Endothelial cell of umbilical vein (primary cell): Measurements from ENCODE around the gene USP47. TPM values are rescaled to one million over a fixed set of nuclear protein-coding genes. Genes with fewer than 3 reads are reported as not detected.

Experiments
- BruUV-seq: library from RNA; stranded (reverse); fragments of 400-500 nt; replicated peaks from 2 replicates; lab custom pipeline; 2021; lab: Mats Ljungman, UMichigan
- CTCF ChIA-PET: fragments of 300-600, 350-600 bp; sonication (Branson Sonifier 250); formaldehyde crosslinking; loops from one replicate; lab custom pipeline; 2021; ENCODE audit warnings: antibody characterized with exemption, inconsistent platforms; lab: Charles Lee
- POLR2A ChIA-PET: fragments of 300-600, 350-600 bp; sonication (Branson Sonifier 250); formaldehyde crosslinking; loops from one replicate; lab custom pipeline; 2021; ENCODE audit warnings: antibody characterized with exemption, inconsistent platforms; lab: Charles Lee
- DNase-seq: peaks from one replicate; pipeline ENCODE4 v3.0.0-alpha.2; 2011; ENCODE audit warnings: low read depth, low spot score
- FAIRE-seq: peaks from 2 replicates; lab custom pipeline; 2011; peaks lifted over from hg19 to GRCh38; lab: Jason Lieb, UNC
- H2AFZ ChIP-seq: 2 replicates; pipeline ENCODE4 v1.6.0; 2012; ENCODE audit warnings: low read depth, low read length, control low read depth, inconsistent platforms
- H3K27ac ChIP-seq: 2 replicates; pipeline ENCODE4 v1.5.1; 2011; ENCODE audit warnings: low read depth, mild to moderate bottlenecking, control low read depth, low read length, moderate library complexity; ENCODE audit not compliant: insufficient read depth
- H3K27me3 ChIP-seq, 2 experiments: 2 replicates each; pipeline versions ENCODE4 v1.6.0 to v1.6.1; 2011; ENCODE audit warnings: low read length in 2 of 2, mixed read lengths in 1 of 2; ENCODE audit not compliant: control insufficient read depth in 2 of 2, insufficient read depth in 2 of 2
- H3K36me3 ChIP-seq, 2 experiments: 2 replicates in 1 of 2; 3 replicates in 1 of 2; pipeline ENCODE4 v1.5.1; 2011; ENCODE audit warnings: low read length in 2 of 2, mild to moderate bottlenecking in 1 of 2, moderate library complexity in 1 of 2; ENCODE audit not compliant: control insufficient read depth in 2 of 2, insufficient read depth in 2 of 2; ENCODE audit errors: extremely low read depth in 1 of 2
- H3K4me1 ChIP-seq: 3 replicates; pipeline ENCODE4 v1.5.1; 2011; ENCODE audit warnings: mild to moderate bottlenecking, low read length; ENCODE audit not compliant: control insufficient read depth, insufficient read depth; ENCODE audit errors: extremely low read depth
- H3K4me2 ChIP-seq: 2 replicates; pipeline ENCODE4 v1.6.1; 2011; ENCODE audit warnings: low read length, control low read depth, mixed read lengths; ENCODE audit not compliant: insufficient read depth
- H3K4me3 ChIP-seq, 3 experiments: fragments of 200-600 bp in 1 of 3; sonication (generic), shearing (Covaris generic) in 1 of 3; replicated peaks in 1 of 3; 2 replicates each; pipeline ENCODE4 v1.5.1; 2011 to 2016; ENCODE audit warnings: control low read depth in 3 of 3, low read length in 3 of 3, mild to moderate bottlenecking in 2 of 3, inconsistent platforms in 1 of 3, low read depth in 1 of 3, moderate library complexity in 1 of 3; ENCODE audit not compliant: insufficient read depth in 1 of 3
- H3K79me2 ChIP-seq: 2 replicates; pipeline ENCODE4 v1.6.0; 2012; ENCODE audit warnings: low read length, inconsistent platforms; ENCODE audit not compliant: control insufficient read depth, insufficient read depth
- H3K9ac ChIP-seq: replicated peaks from 2 replicates; pipeline ENCODE3; 2011; ENCODE audit warnings: low read length, control low read depth; ENCODE audit not compliant: insufficient read depth; ENCODE audit errors: extremely low read depth
- H3K9me1 ChIP-seq: replicated peaks from 3 replicates; pipeline ENCODE4 v1.6.0; 2011; ENCODE audit warnings: mild to moderate bottlenecking, low read length; ENCODE audit not compliant: control insufficient read depth, insufficient read depth; ENCODE audit errors: extremely low read depth
- H3K9me3 ChIP-seq: replicated peaks from 2 replicates; pipeline ENCODE4 v1.5.1; 2012; ENCODE audit warnings: low read length, inconsistent platforms; ENCODE audit not compliant: control insufficient read depth, insufficient read depth
- H4K20me1 ChIP-seq: replicated peaks from 2 replicates; pipeline ENCODE3; 2011; ENCODE audit warnings: mild to moderate bottlenecking, low read length; ENCODE audit not compliant: control insufficient read depth, insufficient read depth; ENCODE audit errors: extremely low read depth
- CTCF ChIP-seq, 2 donors: IDR thresholded peaks; 1 replicate in 1 of 2; 2 replicates in 1 of 2; pipeline ENCODE4 v1.5.1; 2011; ENCODE audit warnings: low read length in 2 of 2, mild to moderate bottlenecking in 2 of 2, moderate library complexity in 2 of 2, control low read depth in 1 of 2, inconsistent platforms in 1 of 2, low read depth in 1 of 2; ENCODE audit not compliant: insufficient read depth in 1 of 2; ENCODE audit errors: extremely low read depth in 1 of 2
- EZH2 ChIP-seq: IDR thresholded peaks from 2 replicates; pipeline ENCODE4 v1.6.1; 2012; ENCODE audit warnings: borderline replicate concordance, low read depth, mild to moderate bottlenecking, moderate library complexity, low read length, inconsistent platforms; ENCODE audit not compliant: severe bottlenecking
- FOS ChIP-seq: IDR thresholded peaks from 2 replicates; pipeline ENCODE4 v1.6.1; 2011; ENCODE audit warnings: mild to moderate bottlenecking, low read length, moderate library complexity, borderline replicate concordance; ENCODE audit not compliant: insufficient read depth
- GATA2 ChIP-seq: IDR thresholded peaks from 2 replicates; pipeline ENCODE4 v1.7.0; 2011; ENCODE audit warnings: low read depth, mild to moderate bottlenecking, moderate library complexity, mixed read lengths, low read length; ENCODE audit not compliant: insufficient read length, insufficient read depth
- JUN ChIP-seq: IDR thresholded peaks from 2 replicates; pipeline ENCODE4 v1.6.1; 2011; ENCODE audit warnings: borderline replicate concordance, low read depth; ENCODE audit not compliant: insufficient read length, insufficient read depth
- MAX ChIP-seq: IDR thresholded peaks from 2 replicates; pipeline ENCODE4 v1.6.1; 2011; ENCODE audit not compliant: insufficient read depth, insufficient read length
- MYC ChIP-seq: IDR thresholded peaks from one replicate; pipeline ENCODE4 v1.6.1; 2011; ENCODE audit warnings: mild to moderate bottlenecking, low read depth, low read length
- POLR2A ChIP-seq: IDR thresholded peaks from 2 replicates; pipeline ENCODE4 v1.6.1; 2012; ENCODE audit warnings: low read depth, mild to moderate bottlenecking, control low read depth, low read length
- POLR2AphosphoS5 ChIP-seq: IDR thresholded peaks from 2 replicates; pipeline ENCODE4 v1.6.1; 2012; ENCODE audit warnings: low read depth, mild to moderate bottlenecking, control low read depth, low read length, moderate library complexity; ENCODE audit not compliant: insufficient read depth
- dilution Hi-C: fragments of 300-500 bp; cut with MboI; formaldehyde crosslinking; loops from one replicate; pipeline ENCODE4 v1.15.0; 2019; ENCODE audit warnings: low sequenced_read_pairs; ENCODE audit not compliant: extremely low pct_ligation_motif_present
- intact Hi-C: fragments of 100-400 bp; cut with micrococcal nuclease; formaldehyde crosslinking; loops from one replicate; pipeline ENCODE4 v1.10.0; 2022
- polyA plus RNA-seq, 4 experiments: library from polyadenylated mRNA; depleted of rRNA in 3 of 4; stranded (reverse) in 3 of 4; unstranded in 1 of 4; fragments of >200 nt; gene quantifications; 2 replicates each; pipeline versions ENCODE4 v1.2.1 to v1.2.3, GENCODE V29; 2011 to 2012; ENCODE audit warnings: missing spikeins in 1 of 4
- total RNA-seq: library from RNA; stranded (reverse); gene quantifications from 2 replicates; pipeline ENCODE4 v1.2.3, GENCODE V29; 2021

Gene USP47
- total and polyA plus RNA-seq, 2 donors (not counting 3 experiments of a cell fraction or from before 2014, with no cell fraction given), result 7.8 to 38.0 TPM

DNA sequence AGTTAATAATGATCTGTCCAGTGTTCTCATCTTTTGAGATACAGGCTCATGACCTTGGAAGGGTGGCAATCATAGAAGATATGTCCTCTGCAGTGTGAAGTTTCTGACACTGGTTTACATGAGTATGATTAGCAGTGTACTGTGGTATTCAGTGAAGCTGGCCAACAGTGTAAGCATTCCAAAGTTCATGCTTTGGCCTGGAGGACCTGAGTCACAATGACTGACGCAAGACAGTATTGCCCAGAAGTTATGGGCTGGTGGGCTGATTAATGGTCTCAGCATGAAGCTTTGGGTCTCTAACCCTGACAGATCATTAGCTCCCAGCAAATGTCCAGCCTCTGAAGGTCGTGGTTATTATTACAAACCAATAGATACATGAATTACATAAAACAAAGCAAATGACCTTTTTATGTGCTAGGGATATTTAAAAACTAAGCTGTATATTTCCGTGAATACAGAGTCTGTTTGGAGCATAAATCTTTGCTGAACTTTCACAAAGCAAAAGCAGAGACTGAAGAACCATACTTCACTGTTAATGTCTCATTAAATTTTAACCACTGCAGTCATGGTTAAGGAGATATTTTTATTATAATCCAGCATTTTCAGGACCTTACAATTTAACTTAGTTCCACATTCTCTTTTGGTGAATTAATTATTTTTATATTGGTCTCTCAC lies 28.3 kb upstream of the USP47 start:
- H3K9ac ChIP-seq, result no peak overlapping the region
- POLR2A ChIA-PET, result no interaction called here
- no peak overlapping the region for H3K4me2 ChIP-seq
- no peaks in the 10 kb centered on the region for H3K79me2 ChIP-seq
- no peaks in the 10 kb centered on the region for H3K4me1 ChIP-seq
- no peaks in the 10 kb centered on the region for H3K9me3 ChIP-seq
- H3K27me3 ChIP-seq, result no peaks in the 10 kb centered on the region
- BruUV-seq, result no TSS peak
- no peaks in the 10 kb centered on the region for H3K9me1 ChIP-seq
- intact Hi-C loops, result no loop called here
- FAIRE-seq, result no peak
- no peak for TF ChIP-seq POLR2AphosphoS5
- TF ChIP-seq EZH2, result no peak
- TF ChIP-seq MAX, result no peak
- TF ChIP-seq CTCF (IDR thresholded peaks at IDR 0.05; ENCODE audit: extremely low read depth in 1 of 2, insufficient read depth in 1 of 2, low read depth in 1 of 2, low read length in 2 of 2), result no peak
- TF ChIP-seq MYC, result no peak
- no peak for TF ChIP-seq POLR2A
- TF ChIP-seq FOS, result no peak
- TF ChIP-seq JUN, result no peak
- no peak for TF ChIP-seq GATA2
- no peaks in the 10 kb centered on the region for H3K36me3 ChIP-seq
- peak; percentile 18 for DNase-seq
- dilution Hi-C loops, result no loop called here
- no peak overlapping the region for H2AFZ ChIP-seq
- CTCF ChIA-PET, result interaction anchor here (0.9 to 1.2 kb wide), 2 partner anchors 12 to 13 kb away, joined by 3 read pairs; no protein-coding TSS in a partner anchor
- H3K27ac ChIP-seq, result no peak overlapping the region
- no peak overlapping the region for H3K4me3 ChIP-seq
- no peaks in the 10 kb centered on the region for H4K20me1 ChIP-seq
